Activated CD4-positive, alpha-beta T cell treated with anti-CD3 and anti-CD28 coated beads for 4 hours (primary cell): Measurements from ENCODE around the gene TP53I13.
A peak's percentile ranks its signal among the peaks of the same experiment; 100 is the strongest.

ENCODE experiments used
- DNase-seq, 2 donors: peaks; one replicate each; pipeline ENCODE4 v3.0.0-alpha.2; 2020

Gene TP53I13

DNA sequence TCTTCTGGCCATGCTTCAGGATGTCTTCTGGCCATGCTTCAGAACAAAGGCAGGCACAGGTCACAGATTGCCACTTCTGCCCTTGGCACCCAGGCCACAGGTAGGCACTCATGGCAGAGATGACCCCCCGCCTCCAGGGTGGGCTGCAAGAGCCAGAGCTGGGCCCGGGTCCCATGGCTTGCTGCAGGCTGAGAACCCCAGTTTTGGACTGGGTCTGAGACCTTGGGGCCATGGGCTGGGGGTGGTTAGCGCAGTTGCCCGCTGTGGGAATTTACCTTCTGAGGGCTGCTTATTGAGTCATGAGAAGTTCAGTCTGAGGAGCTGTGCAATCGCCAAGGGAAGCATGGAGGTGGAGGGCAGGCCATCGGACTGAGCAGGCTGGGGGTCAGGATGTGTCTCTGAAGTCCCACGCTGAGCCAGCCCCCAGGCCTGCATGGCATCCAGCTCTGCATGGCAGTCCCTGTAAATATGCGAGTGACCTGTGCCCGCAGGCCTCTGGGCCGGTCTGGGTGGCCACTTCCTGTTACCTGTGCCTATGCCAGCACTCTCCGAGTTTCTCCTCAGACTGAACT, 26.1 kb downstream of the TP53I13 start:
- DNase-seq: no peak

- DNase-seq: no peak
Observed at GRCh38 chr17:29595107-29595942, 26.8 kb downstream of the TP53I13 start.

GRCh38 chr17:29595943-29596774, 27.7 kb downstream of the TP53I13 start:
- no peak for DNase-seq

- no peak for DNase-seq
Observed at GRCh38 chr17:29596811-29597210, 28.3 kb downstream of the TP53I13 start.

GRCh38 chr17:29597361-29598172, 29.1 kb downstream of the TP53I13 start:
- no peak for DNase-seq

DNA sequence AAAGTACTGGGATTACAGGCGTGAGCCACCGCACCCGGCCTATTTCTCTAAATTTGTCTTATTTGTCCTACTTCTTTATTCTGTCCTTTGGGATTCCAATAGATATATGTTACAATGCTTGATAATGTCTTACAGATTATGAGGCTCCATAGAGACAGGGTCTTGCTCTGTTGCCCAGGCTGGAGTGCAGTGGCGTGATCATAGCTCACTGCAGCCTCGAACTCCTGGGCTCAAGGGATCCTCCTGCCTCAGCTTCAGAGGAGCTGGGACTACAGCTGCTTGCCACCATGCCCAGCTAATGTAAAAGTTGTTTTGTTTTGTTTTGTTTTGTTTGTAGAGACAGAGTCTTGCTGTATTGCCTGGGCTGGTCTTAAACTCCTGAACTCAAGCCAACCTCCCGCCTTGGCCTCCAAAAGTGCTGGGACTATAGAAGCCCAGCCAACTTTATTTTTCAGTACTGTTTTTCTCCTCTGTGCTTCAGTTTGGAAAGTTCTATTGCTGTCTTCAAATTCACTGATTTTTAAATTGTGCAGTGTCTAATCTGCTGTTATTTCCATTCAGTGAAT, 34.7 kb downstream of the TP53I13 start:
- no peak for DNase-seq

GRCh38 chr17:29607557-29608195, 39.2 kb downstream of the TP53I13 start:
- DNase-seq: no peak

DNA sequence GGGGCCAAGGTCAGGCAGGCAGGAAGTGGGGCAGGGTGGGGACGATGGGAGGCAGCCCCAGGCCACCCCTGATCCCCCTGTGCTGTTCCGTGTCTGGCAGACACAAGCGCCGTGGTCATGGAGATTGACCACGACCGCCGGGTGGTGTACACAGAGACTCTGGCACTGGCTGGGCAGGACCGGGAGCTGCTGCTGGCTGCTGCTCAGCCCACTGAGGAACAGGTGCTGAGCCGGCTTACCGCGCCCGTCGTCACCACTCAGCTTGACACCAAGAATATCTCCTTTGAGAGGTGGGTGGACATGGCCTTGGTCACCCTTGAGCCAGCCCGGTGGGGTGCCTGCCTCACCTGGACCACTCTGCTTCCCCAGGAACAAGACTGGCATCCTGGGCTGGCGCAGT, 40.5 kb downstream of the TP53I13 start:
- no peak for DNase-seq

DNA sequence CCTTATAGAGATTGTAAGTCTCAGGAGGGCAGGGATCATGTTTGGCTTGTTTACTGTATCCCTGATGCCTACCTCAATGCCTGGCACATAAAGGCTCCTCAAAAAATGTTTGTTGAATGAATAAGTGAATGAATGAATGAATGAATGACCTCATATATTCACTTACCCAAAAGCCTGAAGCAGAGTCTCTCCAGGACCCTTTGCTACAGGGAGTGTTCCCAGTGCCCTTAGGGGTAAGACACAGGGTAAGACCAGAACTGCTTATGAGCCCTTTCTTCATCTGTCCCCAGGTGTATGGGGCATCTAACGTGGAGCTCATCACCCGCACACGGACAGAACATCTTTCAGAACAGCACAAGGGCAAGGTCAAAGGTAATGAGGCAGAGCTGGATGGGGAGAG, 41.9 kb downstream of the TP53I13 start:
- DNase-seq: no peak

DNA sequence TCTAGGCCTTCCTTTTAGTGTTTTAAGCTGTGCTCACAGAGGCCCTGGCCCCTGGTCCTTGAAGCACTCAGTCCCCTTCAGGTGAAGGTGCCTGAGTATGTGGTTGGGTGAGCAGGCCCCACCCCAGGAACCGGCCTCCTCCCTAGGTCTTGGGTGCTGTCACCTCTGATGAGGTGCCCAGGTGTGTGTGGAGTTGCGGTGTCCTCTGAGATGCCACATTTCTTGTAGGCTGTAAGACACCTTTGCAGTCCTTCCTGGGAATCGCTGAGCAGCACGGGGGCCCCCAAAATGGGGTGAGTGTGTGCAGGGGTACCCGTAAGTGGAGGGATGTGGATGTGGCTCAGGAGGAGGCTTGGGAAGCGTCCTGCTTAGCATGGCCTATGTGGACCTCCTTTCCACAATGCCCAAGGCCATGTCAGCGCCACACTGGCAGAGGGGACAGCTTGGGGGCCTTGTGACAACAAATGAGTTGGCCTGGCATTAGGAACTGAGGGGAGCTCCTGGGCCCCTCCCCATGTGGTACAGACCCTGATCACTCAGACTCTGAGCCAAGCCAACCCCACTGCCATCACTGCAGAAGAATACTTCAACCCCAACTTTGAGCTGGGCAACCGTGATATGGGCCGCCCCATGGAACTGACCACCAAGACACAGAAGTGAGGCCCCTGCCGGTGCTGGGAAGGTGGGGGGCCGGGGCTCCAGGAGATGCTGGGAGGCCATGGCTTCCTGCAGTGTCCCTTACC, 43.0 kb downstream of the TP53I13 start:
- DNase-seq: no peak

- no peak for DNase-seq
Observed at GRCh38 chr17:29612094-29612403, 43.5 kb downstream of the TP53I13 start.

GRCh38 chr17:29612404-29613280, 44.1 kb downstream of the TP53I13 start:
- DNase-seq: no peak

DNA sequence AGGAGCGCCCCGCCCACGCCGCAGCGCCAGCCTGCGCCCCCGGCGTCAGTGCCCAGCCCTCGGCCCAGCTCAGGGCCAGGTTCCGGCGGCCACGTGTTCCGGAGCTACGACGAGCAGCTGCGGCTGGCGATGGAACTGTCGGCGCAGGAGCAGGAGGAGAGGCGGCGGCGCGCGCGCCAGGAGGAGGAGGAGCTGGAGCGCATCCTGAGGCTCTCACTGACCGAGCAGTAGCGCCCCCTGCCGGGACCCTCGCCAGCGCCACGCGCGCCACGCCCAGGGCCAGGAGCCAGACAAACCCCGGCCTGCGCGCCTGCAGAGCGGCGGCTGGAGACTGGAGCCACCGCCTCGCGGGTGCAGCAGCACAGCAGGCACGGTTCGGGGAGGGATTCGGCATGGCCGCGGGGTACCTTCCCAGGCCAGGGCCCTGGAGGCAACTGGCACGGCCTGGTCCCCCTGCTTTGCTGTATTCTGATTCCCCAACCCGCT, 44.9 kb downstream of the TP53I13 start:
- peak; percentile 88 to 94 for DNase-seq

DNA sequence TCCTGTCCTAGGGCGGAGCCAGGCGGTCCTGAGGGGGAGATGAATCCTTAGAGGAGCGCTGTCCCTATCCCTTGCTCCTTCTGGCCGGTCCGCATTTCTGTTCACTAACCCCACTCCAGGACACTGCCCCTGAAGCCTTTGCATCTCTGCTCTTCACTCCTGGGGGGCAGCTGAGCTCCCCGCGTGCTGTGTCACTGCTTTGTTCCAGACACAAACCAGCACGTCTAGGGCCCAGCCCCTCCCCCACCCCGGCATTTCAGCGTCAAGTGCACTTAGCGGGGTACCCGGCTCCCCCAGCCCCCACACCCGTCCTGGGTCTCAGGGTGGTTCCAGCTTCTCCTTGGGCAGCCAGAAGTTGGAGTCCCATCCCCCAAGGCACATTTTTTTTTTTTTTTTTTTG, 45.4 kb downstream of the TP53I13 start:
- no peak for DNase-seq

- DNase-seq: no peak
Observed at GRCh38 chr17:29614349-29615047, 46.0 kb downstream of the TP53I13 start.

DNA sequence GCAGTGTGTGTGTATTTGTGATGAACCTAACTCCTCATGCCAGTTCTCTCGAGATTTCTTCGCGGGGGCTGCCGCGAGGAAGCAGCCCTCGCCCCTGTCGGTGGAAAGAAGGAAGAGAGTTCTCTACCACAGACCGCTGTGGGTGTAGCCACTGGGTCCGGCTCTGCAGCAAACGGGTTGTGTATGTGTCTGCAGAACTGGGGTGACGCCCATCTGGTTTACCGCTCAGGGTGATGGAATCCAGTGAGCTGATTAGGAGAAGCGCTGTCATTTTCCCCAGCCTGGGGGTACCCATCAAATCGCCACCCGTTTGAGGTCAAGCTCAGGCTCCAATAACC, 46.5 kb downstream of the TP53I13 start:
- peak in 1 of 2 donors; percentile 65 for DNase-seq

DNA sequence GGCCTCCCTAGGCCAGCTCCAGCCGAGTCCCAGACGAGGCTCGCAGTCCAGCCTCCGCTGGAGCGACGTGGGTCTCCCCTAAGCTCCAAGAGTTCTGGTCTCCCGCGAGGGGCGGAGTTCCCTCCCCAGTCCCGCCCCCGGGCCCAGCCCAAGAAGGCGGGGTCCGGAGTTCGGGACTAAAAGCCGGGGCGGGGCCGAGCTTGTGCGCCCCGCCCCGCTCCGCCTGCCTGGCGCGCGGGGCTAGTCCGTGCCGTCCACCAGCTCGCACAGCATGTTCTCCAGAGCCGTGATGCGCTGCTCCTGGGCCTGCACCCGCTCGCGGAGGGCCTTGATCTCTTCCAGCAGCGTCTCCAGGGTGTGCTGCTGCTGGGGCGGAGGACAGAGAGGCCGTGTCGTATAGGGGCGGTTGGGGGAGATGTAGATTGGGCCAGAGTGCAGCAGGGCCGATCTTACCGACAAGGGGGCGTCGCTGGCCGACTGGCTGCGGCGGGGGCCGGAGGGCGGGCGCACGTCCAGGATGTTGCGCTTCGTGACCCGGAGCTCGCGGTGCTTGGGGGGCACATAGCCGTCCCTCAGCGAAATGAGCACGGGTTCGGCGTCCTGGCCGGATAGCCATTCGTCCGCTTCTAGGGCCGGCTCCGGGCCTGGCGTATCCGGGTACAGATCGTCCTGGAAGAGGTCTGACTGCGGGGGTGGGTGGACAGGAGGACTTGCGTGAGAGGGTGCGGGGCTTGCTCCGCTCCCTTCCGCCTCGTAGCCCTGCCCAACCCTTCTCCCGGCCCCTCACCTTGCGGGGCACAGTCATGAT, 47.2 kb downstream of the TP53I13 start:
- peak; percentile 85 for DNase-seq

- DNase-seq: peak in 1 of 2 donors; percentile 29
Observed at GRCh38 chr17:29616300-29617048, 48.0 kb downstream of the TP53I13 start.
